ENCODE results near the gene SHROOM3. TPM values are rescaled to one million over a fixed set of nuclear protein-coding genes. Genes with fewer than 3 reads are reported as not detected.

The SHROOM3 gene
- total and polyA plus RNA-seq, 2 of the 13 experiments (the other 11 are each of a cell fraction or from before 2014, with no cell fraction given), result 0.01 TPM; not detected in 1

DNA sequence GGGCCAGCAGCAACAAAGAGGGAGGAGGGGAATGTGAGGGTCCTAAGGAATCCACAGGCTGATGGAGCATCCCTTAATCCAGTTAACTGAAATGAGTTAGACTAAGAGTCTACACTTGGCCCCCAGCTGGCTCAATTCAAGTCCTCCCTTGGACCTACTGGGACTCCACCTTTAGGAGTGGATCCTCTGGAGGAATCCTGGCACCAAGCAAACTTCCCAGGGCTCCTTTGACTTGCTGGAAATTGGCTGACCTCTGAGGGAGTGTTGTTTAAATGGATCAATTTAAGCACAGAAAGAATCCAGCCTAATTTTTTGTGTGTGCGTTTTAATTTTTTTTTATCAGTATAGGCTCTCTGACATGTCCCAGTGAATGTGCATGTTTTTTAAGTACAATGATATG lies 114.7 kb downstream of the SHROOM3 start:
- TF ChIP-seq ZNF136 (CRISPR knock-in tag; IDR thresholded peaks at IDR 0.05; ENCODE audit: low read depth) (no peak), ZNF839 (CRISPR knock-in tag; IDR thresholded peaks at IDR 0.05; ENCODE audit: borderline replicate concordance) (no peak), HHEX (CRISPR knock-in tag; IDR thresholded peaks at IDR 0.05) (no peak), MAFF (IDR thresholded peaks at IDR 0.05; ENCODE audit: low read depth, low read length) (no peak), ZNF432 (CRISPR knock-in tag; IDR thresholded peaks at IDR 0.05; ENCODE audit: borderline replicate concordance) (no peak), ZNF225 (CRISPR knock-in tag; IDR thresholded peaks at IDR 0.05) (no peak), ZBTB42 (CRISPR knock-in tag; IDR thresholded peaks at IDR 0.05) (no peak), SATB2 (CRISPR knock-in tag; IDR thresholded peaks at IDR 0.05) (no peak), ZNF17 (CRISPR knock-in tag; IDR thresholded peaks at IDR 0.05) (no peak), RAD51 (IDR thresholded peaks at IDR 0.05; ENCODE audit: borderline replicate concordance) (no peak), ELF3 (CRISPR knock-in tag; IDR thresholded peaks at IDR 0.05) (no peak), HDAC1 (CRISPR knock-in tag; IDR thresholded peaks at IDR 0.05) (no peak)
- TF ChIP-seq, protein P1, sequence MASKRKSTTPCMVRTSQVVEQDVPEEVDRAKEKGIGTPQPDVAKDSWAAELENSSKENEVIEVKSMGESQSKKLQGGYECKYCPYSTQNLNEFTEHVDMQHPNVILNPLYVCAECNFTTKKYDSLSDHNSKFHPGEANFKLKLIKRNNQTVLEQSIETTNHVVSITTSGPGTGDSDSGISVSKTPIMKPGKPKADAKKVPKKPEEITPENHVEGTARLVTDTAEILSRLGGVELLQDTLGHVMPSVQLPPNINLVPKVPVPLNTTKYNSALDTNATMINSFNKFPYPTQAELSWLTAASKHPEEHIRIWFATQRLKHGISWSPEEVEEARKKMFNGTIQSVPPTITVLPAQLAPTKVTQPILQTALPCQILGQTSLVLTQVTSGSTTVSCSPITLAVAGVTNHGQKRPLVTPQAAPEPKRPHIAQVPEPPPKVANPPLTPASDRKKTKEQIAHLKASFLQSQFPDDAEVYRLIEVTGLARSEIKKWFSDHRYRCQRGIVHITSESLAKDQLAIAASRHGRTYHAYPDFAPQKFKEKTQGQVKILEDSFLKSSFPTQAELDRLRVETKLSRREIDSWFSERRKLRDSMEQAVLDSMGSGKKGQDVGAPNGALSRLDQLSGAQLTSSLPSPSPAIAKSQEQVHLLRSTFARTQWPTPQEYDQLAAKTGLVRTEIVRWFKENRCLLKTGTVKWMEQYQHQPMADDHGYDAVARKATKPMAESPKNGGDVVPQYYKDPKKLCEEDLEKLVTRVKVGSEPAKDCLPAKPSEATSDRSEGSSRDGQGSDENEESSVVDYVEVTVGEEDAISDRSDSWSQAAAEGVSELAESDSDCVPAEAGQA (IDR thresholded peaks at IDR 0.05; ENCODE audit: low read depth), result no peak
- TF ChIP-seq, protein P1 (CRISPR knock-in tag; IDR thresholded peaks at IDR 0.05; ENCODE audit: borderline replicate concordance), result no peak
- TF ChIP-seq, protein P2, sequence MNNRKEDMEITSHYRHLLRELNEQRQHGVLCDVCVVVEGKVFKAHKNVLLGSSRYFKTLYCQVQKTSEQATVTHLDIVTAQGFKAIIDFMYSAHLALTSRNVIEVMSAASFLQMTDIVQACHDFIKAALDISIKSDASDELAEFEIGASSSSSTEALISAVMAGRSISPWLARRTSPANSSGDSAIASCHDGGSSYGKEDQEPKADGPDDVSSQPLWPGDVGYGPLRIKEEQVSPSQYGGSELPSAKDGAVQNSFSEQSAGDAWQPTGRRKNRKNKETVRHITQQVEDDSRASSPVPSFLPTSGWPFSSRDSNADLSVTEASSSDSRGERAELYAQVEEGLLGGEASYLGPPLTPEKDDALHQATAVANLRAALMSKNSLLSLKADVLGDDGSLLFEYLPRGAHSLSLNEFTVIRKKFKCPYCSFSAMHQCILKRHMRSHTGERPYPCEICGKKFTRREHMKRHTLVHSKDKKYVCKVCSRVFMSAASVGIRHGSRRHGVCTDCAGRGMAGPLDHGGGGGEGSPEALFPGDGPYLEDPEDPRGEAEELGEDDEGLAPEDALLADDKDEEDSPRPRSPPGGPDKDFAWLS (CRISPR knock-in tag; IDR thresholded peaks at IDR 0.05; ENCODE audit: borderline replicate concordance), result no peak
- TF ChIP-seq, protein P3, sequence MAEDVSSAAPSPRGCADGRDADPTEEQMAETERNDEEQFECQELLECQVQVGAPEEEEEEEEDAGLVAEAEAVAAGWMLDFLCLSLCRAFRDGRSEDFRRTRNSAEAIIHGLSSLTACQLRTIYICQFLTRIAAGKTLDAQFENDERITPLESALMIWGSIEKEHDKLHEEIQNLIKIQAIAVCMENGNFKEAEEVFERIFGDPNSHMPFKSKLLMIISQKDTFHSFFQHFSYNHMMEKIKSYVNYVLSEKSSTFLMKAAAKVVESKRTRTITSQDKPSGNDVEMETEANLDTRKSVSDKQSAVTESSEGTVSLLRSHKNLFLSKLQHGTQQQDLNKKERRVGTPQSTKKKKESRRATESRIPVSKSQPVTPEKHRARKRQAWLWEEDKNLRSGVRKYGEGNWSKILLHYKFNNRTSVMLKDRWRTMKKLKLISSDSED (CRISPR knock-in tag; IDR thresholded peaks at IDR 0.05), result no peak
- Histone ChIP-seq H3K27ac (ENCODE audit: extremely low read length, insufficient read depth, low read length) (no peak overlapping the region), H2AFZ (ENCODE audit: low read length) (no peak overlapping the region), H3K4me2 (ENCODE audit: low read depth, low read length) (no peak overlapping the region), H3K4me3 (replicated peaks in 1 of 3; ENCODE audit: insufficient read depth in 1 of 3, low read depth in 2 of 3, low read length in 3 of 3) (no peak overlapping the region), H3K79me2 (ENCODE audit: insufficient read depth, low read length) (no peaks in the 10 kb centered on the region), H3K36me3 (replicated peaks in 1 of 2; ENCODE audit: control insufficient read depth in 1 of 2, insufficient read depth in 2 of 2, low read length in 2 of 2) (no peaks in the 10 kb centered on the region), H4K20me1 (ENCODE audit: insufficient read depth, low read length) (no peaks in the 10 kb centered on the region), H3K9ac (ENCODE audit: insufficient read depth, low read depth, low read length) (no peak overlapping the region), H3K27me3 (ENCODE audit: control insufficient read depth in 1 of 2, insufficient read depth in 2 of 2, low read length in 2 of 2) (no peaks in the 10 kb centered on the region), H3K9me3 (ENCODE audit: low read length) (no peaks in the 10 kb centered on the region), H3K4me1 (ENCODE audit: insufficient read depth, low read length) (no peaks in the 10 kb centered on the region)
- CTCF ChIA-PET (ENCODE audit: low intra/inter-chr PET ratio, low total read pairs), result no interaction called here
- in situ Hi-C loops (cut with HindIII; ENCODE audit: extremely low pct_ligation_motif_present, low pct_unique_long_range_greater_than_20kb), result no loop called here
- no TSS peak for BruUV-seq (replicated peaks)
- 85% methylated on average over 1 of the region's 1 CpG for WGBS (ENCODE audit: low lambda C conversion rate)
- DNase-seq (ENCODE audit: low spot score) (no peak), ATAC-seq (no peak), FAIRE-seq (no peak)
- POLR2A ChIA-PET, result no interaction called here
- intact Hi-C loops (cut with micrococcal nuclease; ENCODE audit: unreplicated experiment), result no loop called here

All from HepG2 (cell line).